T1000 (cell line): ENCODE results near the gene PKP4.
"Not testable (repeated sequence)": the region's sequence is repeated elsewhere in the genome, so short reads cannot be mapped to it uniquely, and the experiment has no call there.

Source experiments
- DNase-seq: peaks from one replicate; lab custom pipeline; 2025; ENCODE audit warnings: mixed read lengths; lab: John Stamatoyannopoulos, UW

Gene PKP4

DNA sequence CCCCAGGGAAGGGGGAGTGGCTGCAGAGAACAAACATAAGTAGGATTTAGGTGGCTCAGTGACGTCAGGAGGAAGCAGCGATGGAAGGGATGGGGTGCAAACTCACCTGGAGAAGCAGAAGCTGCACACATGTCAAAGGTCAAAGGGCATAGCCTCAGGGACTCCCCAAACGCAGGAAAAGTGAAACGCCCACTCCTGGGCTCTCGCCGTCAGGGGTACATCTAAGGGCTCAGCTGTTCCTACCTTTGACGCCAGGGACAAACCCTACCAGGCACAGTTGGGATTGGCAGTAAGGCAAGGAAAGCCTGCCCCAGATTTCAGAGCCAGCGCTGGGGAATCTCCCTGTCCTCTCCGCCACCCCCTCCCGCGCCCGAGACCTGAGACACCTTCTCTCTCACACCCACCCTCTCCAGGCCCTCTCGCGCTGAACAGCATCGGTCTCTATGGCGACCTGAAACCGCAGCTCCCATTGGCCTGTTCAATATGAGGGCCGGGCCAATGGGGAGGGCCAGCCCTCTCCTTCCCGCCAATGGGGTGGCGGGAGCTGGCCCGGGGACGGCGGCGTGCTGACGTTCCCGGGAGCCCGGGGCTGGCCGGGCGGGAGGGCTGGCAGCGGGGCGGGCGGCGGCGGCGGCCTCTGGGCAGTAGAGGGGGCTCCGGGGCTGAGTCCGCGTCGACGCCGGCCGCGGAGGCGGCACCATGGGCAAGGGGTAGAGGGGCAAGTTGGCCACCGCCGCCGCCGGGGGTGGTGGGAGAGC lies at the start of gene PKP4, which contains the start of gene CCDC148:
Gene PKP4 (plus strand): TSS at position 644 of the 758 bp plus-strand sequence. CDS start 76,233 bp downstream, outside the sequence.
Gene CCDC148 (minus strand): TSS at position 445 of the 758 bp plus-strand sequence. CDS start 314 bp downstream, at position 131.
- DNase-seq, result peak; percentile 82

DNA sequence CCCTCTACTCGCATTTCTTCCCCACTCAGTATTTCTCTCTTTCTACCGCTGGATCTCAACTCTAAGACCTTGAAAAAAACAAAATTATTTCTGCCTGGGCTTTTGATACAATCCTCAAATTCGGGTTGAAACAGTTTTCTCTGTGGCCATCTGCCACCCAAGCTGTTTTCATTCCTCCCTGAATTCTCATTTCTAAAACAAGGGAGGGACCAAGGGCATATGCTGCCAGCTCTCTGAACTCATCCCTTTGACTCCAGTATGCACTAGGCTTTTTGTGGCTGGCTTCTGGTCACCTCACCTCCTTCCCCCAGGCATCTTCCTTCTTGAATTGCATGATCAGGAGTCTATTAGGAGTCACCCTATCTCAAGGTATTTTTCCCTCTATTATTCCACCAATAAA lies 49.7 kb upstream of the PKP4 start:
- DNase-seq, result no peak

DNA sequence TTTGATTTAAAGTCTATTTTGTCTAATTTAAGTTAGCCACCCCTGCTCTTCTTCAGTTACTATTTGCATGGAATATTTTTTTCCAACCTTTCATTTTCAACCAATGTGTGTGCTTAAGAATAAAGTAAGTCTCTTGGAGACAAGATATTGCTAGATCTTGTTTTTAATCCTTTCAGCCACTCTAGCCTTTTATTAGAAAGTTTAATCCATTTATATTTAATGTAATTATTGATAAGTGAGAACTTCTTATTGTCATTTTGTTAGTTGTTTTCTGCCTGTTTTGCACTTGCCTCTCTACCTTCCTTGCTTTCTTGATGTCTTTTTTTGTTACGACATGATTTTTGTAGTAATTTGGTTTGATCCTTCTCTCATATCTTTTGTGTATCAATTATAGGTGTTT lies 46.6 kb upstream of the PKP4 start:
- no peak for DNase-seq

DNA sequence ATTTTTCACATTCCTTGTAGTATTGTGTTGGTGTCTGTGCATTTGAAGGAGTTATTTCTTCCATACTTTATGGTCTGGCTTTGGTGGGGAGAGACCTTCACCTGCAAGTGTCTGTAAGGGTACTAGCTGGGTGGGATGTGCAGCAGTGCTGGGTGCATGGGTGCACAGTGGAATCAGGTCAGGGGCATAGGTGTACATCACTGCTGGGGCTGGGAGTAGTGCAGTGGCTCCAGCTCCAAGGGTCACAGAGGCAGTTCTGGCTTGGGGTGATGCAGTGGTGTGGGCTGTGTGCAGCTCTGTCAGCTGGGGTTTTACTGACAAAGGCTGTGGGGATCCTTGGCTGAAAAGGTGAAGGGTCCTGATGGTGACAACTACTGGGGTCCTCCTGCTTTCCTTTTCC lies 45.0 kb upstream of the PKP4 start:
- DNase-seq, result no peak

DNA sequence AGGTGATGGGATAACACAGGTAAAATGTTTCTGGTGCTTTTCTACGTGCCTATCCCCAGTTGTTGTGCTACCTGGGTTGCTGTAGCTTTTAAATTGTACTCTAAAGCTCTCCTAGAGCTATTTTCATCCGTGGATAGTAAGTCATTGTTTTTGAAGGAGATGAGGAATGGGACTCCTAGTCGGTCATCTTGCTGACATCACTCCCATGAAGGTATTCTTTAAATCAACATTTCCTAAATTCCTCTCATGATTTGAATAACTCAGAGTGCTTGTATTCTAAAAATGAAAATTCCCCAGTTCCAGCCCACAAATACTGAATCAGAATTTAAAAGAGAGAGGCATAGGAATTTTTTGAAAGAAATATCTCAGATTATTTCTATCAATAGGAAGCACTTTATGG lies 44.5 kb upstream of the PKP4 start:
- no peak for DNase-seq

GRCh38 chr2:158413581-158413980 lies 43.2 kb upstream of the PKP4 start:
- no peak for DNase-seq

- no peak for DNase-seq
Observed at GRCh38 chr2:158414538-158414937, 42.2 kb upstream of the PKP4 start.

- DNase-seq, result no peak
Observed at GRCh38 chr2:158432117-158432516, 24.6 kb upstream of the PKP4 start.

DNA sequence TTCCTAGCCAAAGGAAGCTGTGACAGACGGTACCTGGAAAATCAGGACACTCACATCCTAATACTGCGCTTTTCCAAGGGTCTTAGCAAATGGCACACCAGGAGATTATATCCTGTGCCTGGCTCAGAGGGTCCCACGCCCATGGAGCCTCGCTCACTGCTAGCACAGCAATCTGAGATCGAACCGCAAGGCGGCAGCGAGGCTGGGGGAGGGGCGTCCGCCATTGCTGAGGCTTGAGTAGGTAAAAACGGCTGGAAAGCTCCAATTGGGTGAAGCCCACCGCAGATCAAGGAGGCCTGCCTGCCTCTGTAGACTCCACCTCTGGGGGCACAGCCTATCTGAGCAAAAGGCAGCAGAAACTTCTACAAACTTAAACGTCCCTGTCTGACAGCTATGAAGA lies 23.0 kb upstream of the PKP4 start:
- DNase-seq, result not testable (repeated sequence)

DNA sequence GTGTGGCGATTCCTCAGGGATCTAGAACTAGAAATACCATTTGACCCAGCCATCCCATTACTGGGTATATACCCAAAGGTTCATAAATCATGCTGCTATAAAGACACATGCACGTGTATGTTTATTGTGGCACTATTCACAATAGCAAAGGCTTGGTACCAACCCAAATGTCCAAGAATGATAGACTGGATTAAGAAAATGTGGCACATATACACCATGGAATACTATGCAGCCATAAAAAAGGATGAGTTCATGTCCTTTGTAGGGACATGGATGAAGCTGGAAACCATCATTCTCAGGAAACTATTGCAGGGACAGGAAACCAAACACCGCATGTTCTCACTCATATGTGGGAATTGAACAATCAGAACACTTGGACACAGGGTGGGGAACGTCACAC lies 17.7 kb upstream of the PKP4 start:
- DNase-seq, result not testable (repeated sequence)

GRCh38 chr2:158443606-158444005 lies 13.1 kb upstream of the PKP4 start:
- no peak for DNase-seq

- DNase-seq, result peak; percentile 39
Observed at GRCh38 chr2:158457092-158457825, 507 bp downstream of the PKP4 start.

DNA sequence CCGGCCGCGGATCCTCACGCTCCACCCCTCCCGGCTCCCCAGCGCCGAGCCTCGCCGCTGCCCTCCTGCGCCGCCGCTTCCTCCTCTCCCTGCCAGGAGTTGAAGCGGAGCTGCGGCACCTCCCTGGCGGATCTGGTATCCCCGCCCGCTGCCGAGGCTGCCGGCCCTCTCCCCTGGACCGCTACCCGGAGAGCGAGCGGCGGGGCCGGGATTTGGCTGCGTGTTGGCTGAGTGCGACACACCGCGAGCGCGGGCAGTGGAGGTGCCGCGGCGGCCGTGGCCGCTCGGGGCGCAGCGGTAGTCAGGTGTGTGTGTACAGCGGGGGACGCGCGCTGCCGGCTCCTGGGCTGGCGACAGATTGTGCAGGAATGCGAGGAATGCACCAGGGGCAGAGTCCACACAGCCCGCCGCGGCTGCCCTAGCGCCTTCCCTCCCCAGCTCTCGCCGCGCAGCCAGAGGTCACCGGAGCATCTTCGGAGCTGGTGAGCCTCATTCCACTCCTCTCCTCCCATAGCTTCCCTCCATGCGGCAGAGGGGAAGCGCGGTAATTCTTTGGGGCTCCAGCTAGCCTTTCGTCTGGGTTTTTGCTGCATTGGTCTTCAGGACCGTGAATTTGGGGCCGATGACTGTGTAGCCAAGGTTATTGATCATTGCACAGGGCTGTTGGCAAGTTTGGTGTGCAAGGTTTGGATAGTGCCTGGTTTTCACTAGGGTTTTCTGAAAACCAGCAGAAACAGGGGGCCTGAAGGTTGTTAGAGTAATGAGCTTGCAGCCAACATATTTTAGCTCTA lies 1.3 kb downstream of the PKP4 start:
- DNase-seq, result peak; percentile 55

DNA sequence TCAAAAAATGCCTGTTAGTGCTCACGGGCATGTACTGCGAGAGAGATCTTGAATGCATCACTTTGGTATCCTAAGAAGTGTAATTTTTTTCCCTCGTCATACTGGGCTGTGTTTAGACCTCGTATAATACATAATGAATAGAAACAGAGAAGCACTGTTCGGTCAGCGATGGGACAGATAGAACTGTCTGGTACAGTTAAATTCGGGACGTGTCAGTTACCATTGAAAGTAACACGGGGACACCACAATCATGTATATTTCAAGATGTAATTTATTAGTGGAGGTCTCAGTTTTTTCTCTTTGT lies 1.8 kb downstream of the PKP4 start:
- no peak for DNase-seq

- no peak for DNase-seq
Observed at GRCh38 chr2:158459161-158460003, 2.6 kb downstream of the PKP4 start.

DNA sequence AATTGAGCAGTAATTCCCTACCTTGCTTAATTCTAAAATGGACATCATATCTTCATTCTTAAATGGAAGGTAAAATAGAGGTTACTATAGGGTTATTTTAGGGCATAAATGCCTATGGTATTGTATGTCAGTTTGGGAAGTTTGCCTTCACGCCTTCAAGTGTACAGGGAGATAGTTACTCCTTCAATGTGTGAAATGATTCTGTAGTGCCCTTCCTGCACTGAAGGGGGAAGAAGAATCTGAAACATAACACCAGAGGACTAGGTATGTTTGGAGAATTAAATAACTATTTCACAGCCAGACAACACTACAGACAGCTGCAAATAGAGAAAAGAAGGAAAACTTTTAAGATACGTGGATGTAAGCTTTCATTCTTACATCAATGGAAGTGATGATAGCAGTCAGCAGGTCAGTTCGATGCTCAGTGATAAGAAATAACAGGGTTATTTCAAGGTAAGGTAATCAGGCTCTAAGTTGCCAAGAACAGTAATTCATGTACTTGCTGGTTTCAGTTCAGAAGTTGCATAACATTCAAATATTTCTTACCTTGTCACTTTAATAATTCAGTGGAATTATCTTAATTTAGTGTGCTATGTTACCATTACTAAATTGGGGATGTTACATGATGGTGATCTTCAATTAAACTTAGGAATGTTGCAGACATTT lies 4.0 kb downstream of the PKP4 start:
- no peak for DNase-seq

- DNase-seq, result no peak
Observed at GRCh38 chr2:158463496-158464095, 6.8 kb downstream of the PKP4 start.

- no peak for DNase-seq
Observed at GRCh38 chr2:158464426-158465281, 7.9 kb downstream of the PKP4 start.

- DNase-seq, result no peak
Observed at GRCh38 chr2:158467248-158467647, 10.5 kb downstream of the PKP4 start.

DNA sequence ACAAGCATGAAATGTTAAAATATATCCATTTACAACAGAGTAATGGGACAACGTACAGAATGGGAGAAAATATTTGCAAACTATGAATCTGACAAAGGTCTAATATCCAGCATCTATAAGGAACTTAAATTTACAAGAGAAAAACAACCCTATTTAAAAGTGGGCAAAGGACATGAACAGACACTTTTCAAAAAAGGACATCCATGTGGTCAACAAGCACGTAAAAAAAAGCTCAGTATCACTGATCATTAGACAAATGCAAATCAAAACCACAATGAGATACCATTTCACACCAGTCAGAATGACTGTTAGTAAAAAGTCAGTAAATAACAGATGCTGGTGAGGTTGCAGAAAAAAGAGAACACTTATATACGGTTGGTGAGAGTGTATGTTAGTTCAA lies 16.1 kb downstream of the PKP4 start:
- not testable (repeated sequence) for DNase-seq
